OCI-LY7 (cell line): ENCODE data around the gene XRCC4.

ENCODE experiments used
- EZH2phosphoT487 ChIP-seq: fragments of 200-600 bp; sonication (generic); IDR thresholded peaks from 2 replicates; pipeline ENCODE4 v1.6.1; 2018; ENCODE audit warnings: low read depth, borderline replicate concordance, mild to moderate bottlenecking, mixed run types, antibody characterized with exemption, low read length, moderate library complexity, mixed read lengths
- TF ChIP-seq, protein P1 (sequence below): fragments of 200-600 bp; sonication (generic); conservative IDR thresholded peaks from 2 replicates; pipeline ENCODE4 v1.5.1; 2014; ENCODE audit warnings: mild to moderate bottlenecking, antibody characterized with exemption, low read length, moderate library complexity, mixed read lengths

DNA sequence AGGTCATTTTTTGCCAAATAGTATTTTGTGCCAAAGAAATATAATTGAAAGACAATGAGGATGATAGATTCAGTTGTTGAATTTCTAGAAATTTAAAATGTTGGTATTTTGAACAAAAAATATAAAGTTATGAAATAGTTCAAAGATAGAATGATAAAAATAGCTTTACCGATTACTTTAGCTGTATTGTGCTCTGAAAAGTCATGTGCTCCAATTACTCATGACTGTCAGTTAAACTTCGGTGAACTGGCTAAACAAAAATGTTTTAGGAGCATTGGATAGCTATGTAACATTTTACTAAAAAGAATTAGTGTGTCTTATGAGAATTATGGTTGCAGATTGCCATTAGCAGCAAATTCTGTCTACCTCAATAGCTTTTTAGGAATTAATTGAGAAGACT is 216.9 kb downstream of the XRCC4 start:
- TF ChIP-seq, protein P1, sequence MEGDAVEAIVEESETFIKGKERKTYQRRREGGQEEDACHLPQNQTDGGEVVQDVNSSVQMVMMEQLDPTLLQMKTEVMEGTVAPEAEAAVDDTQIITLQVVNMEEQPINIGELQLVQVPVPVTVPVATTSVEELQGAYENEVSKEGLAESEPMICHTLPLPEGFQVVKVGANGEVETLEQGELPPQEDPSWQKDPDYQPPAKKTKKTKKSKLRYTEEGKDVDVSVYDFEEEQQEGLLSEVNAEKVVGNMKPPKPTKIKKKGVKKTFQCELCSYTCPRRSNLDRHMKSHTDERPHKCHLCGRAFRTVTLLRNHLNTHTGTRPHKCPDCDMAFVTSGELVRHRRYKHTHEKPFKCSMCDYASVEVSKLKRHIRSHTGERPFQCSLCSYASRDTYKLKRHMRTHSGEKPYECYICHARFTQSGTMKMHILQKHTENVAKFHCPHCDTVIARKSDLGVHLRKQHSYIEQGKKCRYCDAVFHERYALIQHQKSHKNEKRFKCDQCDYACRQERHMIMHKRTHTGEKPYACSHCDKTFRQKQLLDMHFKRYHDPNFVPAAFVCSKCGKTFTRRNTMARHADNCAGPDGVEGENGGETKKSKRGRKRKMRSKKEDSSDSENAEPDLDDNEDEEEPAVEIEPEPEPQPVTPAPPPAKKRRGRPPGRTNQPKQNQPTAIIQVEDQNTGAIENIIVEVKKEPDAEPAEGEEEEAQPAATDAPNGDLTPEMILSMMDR, result no peak
- TF ChIP-seq EZH2phosphoT487, result no peak
